K562 treated with DMSO at 1 percent for 48 hours (cell line): Measurements from ENCODE around the gene SLC5A2. TPM values are rescaled to one million over a fixed set of nuclear protein-coding genes. Genes with fewer than 3 reads are reported as not detected.

Source experiments
- total RNA-seq: library from RNA; unstranded; fragments of 300-600 nt; gene quantifications from 2 replicates; pipeline ENCODE4 v1.2.3, GENCODE V29; 2022; ENCODE audit warnings: low replicate concordance; ENCODE audit errors: extremely low read depth

Gene SLC5A2
- total RNA-seq = not detected in 2 replicates

GRCh38 chr16:31483081-31483480 lies at the start of gene SLC5A2:
Gene SLC5A2, plus strand, starts transcription at chr16:31483123. Its CDS starts 14 bp downstream, at chr16:31483137.

GRCh38 chr16:31458844-31459686 lies 23.9 kb upstream of the SLC5A2 start, which contains the start of gene ARMC5:
Gene ARMC5, plus strand, starts transcription at chr16:31459501. Its CDS starts 24 bp downstream, at chr16:31459525.

GRCh38 chr16:31471875-31472708 lies 10.8 kb upstream of the SLC5A2 start, which contains the start of gene TGFB1I1:
Gene TGFB1I1, plus strand, starts transcription at chr16:31472152. Its CDS starts 37 bp downstream, at chr16:31472189.

GRCh38 chr16:31507929-31508705 lies 25.2 kb downstream of the SLC5A2 start, which contains the start of gene RUSF1:
Gene RUSF1, minus strand, starts transcription at chr16:31508391. Its CDS starts 18 bp downstream, at chr16:31508373.

GRCh38 chr16:31527734-31528274 lies 44.9 kb downstream of the SLC5A2 start, which contains the start of gene AHSP:
Gene AHSP, plus strand, starts transcription at chr16:31527900. Its CDS starts 240 bp downstream, at chr16:31528140.

Other genes with a start within 250 kb of the SLC5A2 start
- gene ITGAM, start 223.1 kb upstream of the SLC5A2 start, total RNA-seq = not detected in 2 replicates
- gene ITGAX, start 127.9 kb upstream of the SLC5A2 start, total RNA-seq = not detected in 2 replicates
- gene ITGAD, start 89.8 kb upstream of the SLC5A2 start, total RNA-seq = not detected in 2 replicates
- not detected in 2 replicates for gene COX6A2, start 54.8 kb upstream of the SLC5A2 start, total RNA-seq
- not detected in 2 replicates for gene ZNF843, start 40.3 kb upstream of the SLC5A2 start, total RNA-seq
- gene ARMC5, start 23.6 kb upstream of the SLC5A2 start, total RNA-seq = not detected in 2 replicates
- gene TGFB1I1, start 11.0 kb upstream of the SLC5A2 start, total RNA-seq = not detected in 2 replicates
- not detected in 2 replicates for gene RUSF1, start 25.3 kb downstream of the SLC5A2 start, total RNA-seq
- gene AHSP, start 44.8 kb downstream of the SLC5A2 start, total RNA-seq = not detected in 2 replicates